Lower leg skin (tissue), 4 donors: ENCODE measurements around the gene FARS2. TPM values are rescaled to one million over a fixed set of nuclear protein-coding genes. Genes with fewer than 3 reads are reported as not detected.

Experiments
- DNase-seq, 2 donors: peaks; one replicate each; pipeline ENCODE4 v3.0.0-alpha.2; 2019; ENCODE audit warnings: low spot score in 2 of 2
- H3K4me3 ChIP-seq: fragments of 200-600 bp; sonication (generic); 2 replicates; pipeline ENCODE4 v1.5.1; 2017; ENCODE audit warnings: mild to moderate bottlenecking, low read depth; ENCODE audit not compliant: poor library complexity, severe bottlenecking
- POLR2A ChIP-seq, 2 donors: fragments of 450-650 bp; IDR thresholded peaks; one replicate each; pipeline ENCODE4 v1.6.1; 2016 to 2017; ENCODE audit warnings: antibody characterized with exemption in 2 of 2, mild to moderate bottlenecking in 1 of 2, moderate library complexity in 1 of 2
- WGBS, 2 donors: methylation state at CpG; one replicate each; pipeline ENCODE4 v1.1.5; 2018; 5-methylcytosine and 5-hydroxymethylcytosine counted together
- intact Hi-C: fragments of 100-400 bp; cut with DNase I; formaldehyde crosslinking; loops from one replicate; pipeline ENCODE4 v1.15.0; 2023; ENCODE audit warnings: low total_unique reads
- total RNA-seq, 4 donors: library from RNA; depleted of rRNA; stranded (reverse); fragments of >200 nt; gene quantifications; one replicate each; pipeline ENCODE4 v1.1.0, GENCODE V29; 2016
- TF ChIP-seq, protein P1 (sequence below), 3 donors: fragments of 450-650 bp; IDR thresholded peaks; one replicate each; pipeline ENCODE4 v1.5.1; 2016; ENCODE audit warnings: antibody characterized with exemption in 3 of 3, mild to moderate bottlenecking in 3 of 3, moderate library complexity in 2 of 3

FARS2 gene
- total RNA-seq, 4 donors from 2014 or later, result 7.0 to 14.7 (median 11.1) TPM

DNA sequence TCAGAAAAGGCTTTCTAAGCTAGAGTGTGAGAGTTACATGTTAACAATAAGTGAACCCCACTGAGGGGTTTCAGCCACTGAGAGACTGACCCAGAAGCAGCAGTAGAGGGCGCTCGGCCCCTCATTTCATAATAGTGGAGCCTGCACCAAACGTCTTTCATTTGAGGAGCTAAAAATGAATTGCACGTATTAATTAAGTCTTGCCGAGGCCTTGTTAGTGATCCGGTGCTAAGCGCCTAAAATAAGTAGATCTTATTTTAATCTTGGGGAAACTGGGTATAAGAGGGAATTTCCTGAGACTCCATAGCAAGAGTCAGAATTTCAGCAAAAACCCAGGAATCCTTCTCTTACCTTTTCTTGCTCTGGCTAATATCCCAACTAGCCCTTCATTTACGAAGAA lies 209.7 kb downstream of the FARS2 start:
- DNase-seq, result peak in 1 of 2 donors; percentile 19
- intact Hi-C loops, result no loop called here
- TF ChIP-seq, protein P1, sequence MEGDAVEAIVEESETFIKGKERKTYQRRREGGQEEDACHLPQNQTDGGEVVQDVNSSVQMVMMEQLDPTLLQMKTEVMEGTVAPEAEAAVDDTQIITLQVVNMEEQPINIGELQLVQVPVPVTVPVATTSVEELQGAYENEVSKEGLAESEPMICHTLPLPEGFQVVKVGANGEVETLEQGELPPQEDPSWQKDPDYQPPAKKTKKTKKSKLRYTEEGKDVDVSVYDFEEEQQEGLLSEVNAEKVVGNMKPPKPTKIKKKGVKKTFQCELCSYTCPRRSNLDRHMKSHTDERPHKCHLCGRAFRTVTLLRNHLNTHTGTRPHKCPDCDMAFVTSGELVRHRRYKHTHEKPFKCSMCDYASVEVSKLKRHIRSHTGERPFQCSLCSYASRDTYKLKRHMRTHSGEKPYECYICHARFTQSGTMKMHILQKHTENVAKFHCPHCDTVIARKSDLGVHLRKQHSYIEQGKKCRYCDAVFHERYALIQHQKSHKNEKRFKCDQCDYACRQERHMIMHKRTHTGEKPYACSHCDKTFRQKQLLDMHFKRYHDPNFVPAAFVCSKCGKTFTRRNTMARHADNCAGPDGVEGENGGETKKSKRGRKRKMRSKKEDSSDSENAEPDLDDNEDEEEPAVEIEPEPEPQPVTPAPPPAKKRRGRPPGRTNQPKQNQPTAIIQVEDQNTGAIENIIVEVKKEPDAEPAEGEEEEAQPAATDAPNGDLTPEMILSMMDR (IDR thresholded peaks at IDR 0.05), result no peak
- no peak for TF ChIP-seq POLR2A (IDR thresholded peaks at IDR 0.05)
- 16 to 24% methylated on average over 8 of the region's 8 CpGs for WGBS, 2 donors
- no peak overlapping the region for H3K4me3 ChIP-seq

DNA sequence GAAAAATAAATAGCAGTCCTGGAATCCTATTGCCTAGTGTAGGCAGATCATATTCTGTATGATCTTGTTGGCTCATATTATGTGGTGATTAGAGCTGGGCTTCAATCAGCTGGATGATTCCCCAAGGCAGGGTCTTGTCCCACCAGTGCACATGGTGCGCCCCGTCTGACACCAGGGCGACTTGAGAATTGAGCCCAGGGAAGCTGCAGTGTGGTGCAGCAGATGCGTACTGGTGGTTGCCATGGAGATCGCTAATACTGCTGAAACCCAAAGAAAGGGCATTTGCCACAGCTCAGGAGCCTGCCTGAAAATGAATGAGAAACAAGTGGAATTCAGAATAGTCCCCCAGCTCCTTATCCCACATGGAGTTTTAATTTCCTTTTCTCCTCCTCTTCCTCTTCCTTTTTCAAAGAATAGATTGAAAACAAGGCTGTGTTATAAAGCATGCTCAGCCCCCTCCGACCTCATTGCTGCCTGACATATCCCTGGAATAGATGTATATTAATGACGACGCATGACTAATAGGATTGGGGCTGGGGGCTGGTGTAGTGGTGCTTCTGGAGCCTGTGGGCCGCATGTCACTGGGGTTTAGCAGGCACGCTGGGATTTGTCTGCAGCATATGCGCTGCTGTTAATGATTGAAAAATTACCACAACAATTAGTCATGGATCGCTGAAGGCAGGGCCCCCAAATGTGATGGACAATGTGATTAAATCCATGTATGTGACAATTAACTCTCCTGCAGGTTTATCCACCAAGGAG lies 210.5 kb downstream of the FARS2 start:
- H3K4me3 ChIP-seq, result no peak overlapping the region
- DNase-seq, result no peak
- 89 to 95% methylated on average over 12 of the region's 12 CpGs for WGBS, 2 donors
- intact Hi-C loops, result no loop called here
- TF ChIP-seq POLR2A (IDR thresholded peaks at IDR 0.05), result no peak
- TF ChIP-seq, protein P1 (IDR thresholded peaks at IDR 0.05), result no peak

DNA sequence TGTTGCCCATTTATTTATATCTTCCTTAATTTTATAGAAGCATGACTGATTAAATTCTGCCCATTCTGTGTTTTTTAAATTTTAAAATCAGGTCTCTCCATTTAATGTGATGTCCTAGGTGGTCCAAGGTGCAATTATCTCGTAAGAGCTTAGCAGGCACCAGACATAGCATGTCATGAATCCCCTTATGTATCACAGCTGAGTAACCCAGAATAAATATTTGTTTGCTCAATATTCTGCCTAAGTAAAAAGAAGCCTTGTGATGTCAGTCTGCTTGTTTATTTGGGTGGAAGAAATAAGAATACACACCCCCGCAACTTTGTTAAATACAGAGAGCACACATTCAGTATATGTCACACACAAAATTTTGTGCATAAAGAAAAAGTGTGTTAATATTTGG lies 211.3 kb downstream of the FARS2 start:
- TF ChIP-seq, protein P1 (IDR thresholded peaks at IDR 0.05), result no peak
- TF ChIP-seq POLR2A (IDR thresholded peaks at IDR 0.05), result no peak
- WGBS, 2 donors, result 90 to 97% methylated on average over 2 of the region's 2 CpGs
- H3K4me3 ChIP-seq, result no peak overlapping the region
- DNase-seq, result no peak
- intact Hi-C loops, result no loop called here

DNA sequence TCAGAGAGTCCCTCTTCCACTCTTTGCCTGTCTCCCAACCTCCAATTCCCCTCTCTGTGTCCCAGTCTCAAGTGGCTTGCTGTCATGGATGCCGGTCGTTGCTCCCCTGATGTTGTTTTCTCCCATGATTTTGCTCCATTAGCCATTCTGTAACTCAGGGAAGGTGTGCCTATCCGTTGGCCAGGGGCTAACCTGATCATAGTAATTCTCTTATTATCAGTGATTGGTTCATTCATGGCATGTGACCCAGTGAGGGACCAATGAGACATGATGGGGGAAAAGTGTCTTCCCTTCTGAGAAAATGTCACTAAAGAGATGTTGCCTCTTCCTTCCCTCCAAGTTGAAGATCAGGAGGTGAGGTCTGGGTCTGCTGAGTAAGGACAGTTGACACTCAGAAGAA lies 214.5 kb downstream of the FARS2 start:
- TF ChIP-seq, protein P1 (IDR thresholded peaks at IDR 0.05), result no peak
- no peak for TF ChIP-seq POLR2A (IDR thresholded peaks at IDR 0.05)
- 94 to 97% methylated on average over 3 of the region's 3 CpGs for WGBS, 2 donors
- intact Hi-C loops, result no loop called here
- H3K4me3 ChIP-seq, result no peak overlapping the region
- no peak for DNase-seq

DNA sequence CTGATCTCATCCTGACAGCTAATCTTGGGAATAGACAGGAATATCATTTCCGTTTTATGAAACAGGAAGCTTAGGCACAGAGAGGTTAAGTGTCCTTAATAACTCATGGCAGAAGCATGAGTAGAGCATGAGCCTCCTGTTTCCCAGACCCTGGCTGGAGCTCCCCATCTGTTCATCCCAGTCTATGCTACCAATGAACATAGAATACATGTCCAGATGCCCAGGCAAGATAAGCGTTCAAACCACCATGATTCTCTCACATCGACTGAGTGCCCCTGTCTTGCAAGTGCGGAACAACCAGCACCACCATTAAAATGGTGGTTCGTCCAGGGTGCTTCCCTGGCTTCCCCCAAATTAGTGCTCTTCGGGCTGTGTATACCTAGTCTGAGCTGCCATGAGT lies 217.1 kb downstream of the FARS2 start:
- 98 to 99% methylated on average over 5 to 6 of the region's 6 CpGs for WGBS, 2 donors
- intact Hi-C loops, result no loop called here
- no peak for DNase-seq
- TF ChIP-seq POLR2A (IDR thresholded peaks at IDR 0.05), result no peak
- TF ChIP-seq, protein P1 (IDR thresholded peaks at IDR 0.05), result no peak
- H3K4me3 ChIP-seq, result no peak overlapping the region

DNA sequence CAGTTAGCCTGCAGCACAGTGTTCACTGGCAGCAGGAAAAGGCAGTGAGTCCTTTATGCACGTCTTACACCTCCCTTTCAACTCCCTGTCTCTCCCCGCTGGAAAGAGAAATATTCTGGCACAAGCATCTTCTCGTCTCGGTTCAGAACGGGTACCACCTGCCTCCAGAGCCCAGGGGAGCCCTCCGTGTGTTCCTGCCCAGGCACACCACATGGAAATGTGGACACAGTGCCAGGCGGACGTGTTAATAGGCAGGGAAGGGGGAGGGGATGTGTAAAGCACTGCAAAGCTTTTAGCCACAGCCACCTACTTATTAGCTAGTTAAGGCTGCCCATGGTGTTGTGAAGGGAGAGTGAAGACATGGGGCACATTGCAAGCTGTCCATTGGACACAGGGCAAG lies 219.7 kb downstream of the FARS2 start:
- no peak for DNase-seq
- intact Hi-C loops, result no loop called here
- TF ChIP-seq, protein P1 (IDR thresholded peaks at IDR 0.05), result no peak
- 24 to 26% methylated on average over 8 of the region's 8 CpGs for WGBS, 2 donors
- no peak overlapping the region for H3K4me3 ChIP-seq
